HEK293T (cell line): ENCODE measurements around the gene POU2F3.

Source experiments
- SP1 ChIP-seq: fragments of 450-650 bp; IDR thresholded peaks from 2 replicates; pipeline ENCODE4 v1.6.1; 2017
- TF ChIP-seq, protein P1 (sequence below): fragments of 450-650 bp; IDR thresholded peaks from 2 replicates; pipeline ENCODE4 v1.6.1; 2016

DNA sequence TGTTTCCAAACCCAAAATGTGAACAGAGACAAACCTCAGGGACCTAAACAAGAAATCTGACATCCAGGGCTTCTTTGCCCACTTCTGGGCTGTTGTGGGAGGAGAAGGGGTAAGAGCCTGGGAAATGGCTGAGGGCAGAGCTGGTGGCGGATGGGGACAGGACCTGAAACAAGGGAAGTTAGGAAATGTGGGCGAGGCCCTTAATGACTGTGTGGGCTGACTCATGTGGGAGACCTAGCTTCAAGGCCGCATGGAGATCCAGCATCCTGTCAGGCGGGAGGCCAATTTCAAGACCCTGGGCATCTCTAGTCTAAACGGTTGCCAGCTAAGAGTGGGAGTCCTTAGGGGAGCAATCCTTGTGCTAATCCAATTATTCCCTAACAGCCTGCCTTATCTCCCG, 31.2 kb upstream of the POU2F3 start:
- TF ChIP-seq, protein P1, sequence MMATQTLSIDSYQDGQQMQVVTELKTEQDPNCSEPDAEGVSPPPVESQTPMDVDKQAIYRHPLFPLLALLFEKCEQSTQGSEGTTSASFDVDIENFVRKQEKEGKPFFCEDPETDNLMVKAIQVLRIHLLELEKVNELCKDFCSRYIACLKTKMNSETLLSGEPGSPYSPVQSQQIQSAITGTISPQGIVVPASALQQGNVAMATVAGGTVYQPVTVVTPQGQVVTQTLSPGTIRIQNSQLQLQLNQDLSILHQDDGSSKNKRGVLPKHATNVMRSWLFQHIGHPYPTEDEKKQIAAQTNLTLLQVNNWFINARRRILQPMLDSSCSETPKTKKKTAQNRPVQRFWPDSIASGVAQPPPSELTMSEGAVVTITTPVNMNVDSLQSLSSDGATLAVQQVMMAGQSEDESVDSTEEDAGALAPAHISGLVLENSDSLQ, result no peak
- TF ChIP-seq SP1, result no peak
